DND-41 (cell line): ENCODE data around the gene FOXO3.

ENCODE experiments used
- ATAC-seq: fragments of 200-7000 bp; cut with Tn5 transposase; 3 replicates; pipeline ENCODE4 v1.9.1; 2021; ENCODE audit warnings: low read depth; ENCODE audit not compliant: insufficient read depth
- DNase-seq: peaks from one replicate; pipeline ENCODE4 v3.0.0-alpha.2; 2020
- H2AFZ ChIP-seq: 2 replicates; pipeline ENCODE4 v1.6.0; 2012; ENCODE audit warnings: low read depth, low read length
- H3K27ac ChIP-seq: 2 replicates; pipeline ENCODE4 v1.5.1; 2012; ENCODE audit warnings: low read length, inconsistent platforms
- H3K27me3 ChIP-seq: fragments of 200-600 bp; sonication (generic); 2 replicates; pipeline ENCODE4 v1.6.0; 2012; ENCODE audit warnings: low read length, mild to moderate bottlenecking, inconsistent platforms; ENCODE audit not compliant: insufficient read depth, poor library complexity
- H3K36me3 ChIP-seq: 2 replicates; pipeline ENCODE4 v1.5.1; 2012; ENCODE audit warnings: low read length, inconsistent platforms; ENCODE audit not compliant: insufficient read depth
- H3K4me1 ChIP-seq: 2 replicates; pipeline ENCODE4 v1.5.1; 2012; ENCODE audit warnings: mild to moderate bottlenecking, low read length; ENCODE audit not compliant: insufficient read depth
- H3K4me2 ChIP-seq: 2 replicates; pipeline ENCODE4 v1.6.0; 2012; ENCODE audit warnings: mild to moderate bottlenecking, moderate library complexity, low read length, inconsistent platforms; ENCODE audit not compliant: insufficient read depth
- H3K4me3 ChIP-seq, 2 experiments: fragments of 200-600 bp in 1 of 2; shearing (Covaris generic) in 1 of 2; 2 replicates each; pipeline ENCODE4 v1.5.1; 2012 to 2016; ENCODE audit warnings: inconsistent platforms in 2 of 2, low read length in 2 of 2, mild to moderate bottlenecking in 2 of 2, low read depth in 1 of 2, moderate library complexity in 1 of 2
- H3K79me2 ChIP-seq: 2 replicates; pipeline ENCODE4 v1.6.0; 2012; ENCODE audit warnings: low read length, inconsistent platforms; ENCODE audit not compliant: insufficient read depth
- H3K9ac ChIP-seq: 2 replicates; pipeline ENCODE4 v1.6.0; 2012; ENCODE audit warnings: low read depth, mild to moderate bottlenecking, inconsistent platforms, low read length, moderate library complexity
- H3K9me3 ChIP-seq: 2 replicates; pipeline ENCODE4 v1.5.1; 2012; ENCODE audit warnings: low read length, moderate library complexity, mild to moderate bottlenecking, inconsistent platforms; ENCODE audit not compliant: insufficient read depth, severe bottlenecking
- H4K20me1 ChIP-seq: 2 replicates; pipeline ENCODE4 v1.6.0; 2012; ENCODE audit warnings: low read length; ENCODE audit not compliant: insufficient read depth
- EZH2 ChIP-seq: IDR thresholded peaks from 3 replicates; pipeline ENCODE4 v1.6.1; 2012; ENCODE audit warnings: borderline replicate concordance, low read depth, mild to moderate bottlenecking, moderate library complexity, low read length, inconsistent platforms; ENCODE audit not compliant: severe bottlenecking
- TF ChIP-seq, protein P1 (sequence below): IDR thresholded peaks from 2 replicates; pipeline ENCODE4 v1.5.1; 2012; ENCODE audit warnings: borderline replicate concordance, low read length, moderate library complexity, mild to moderate bottlenecking; ENCODE audit not compliant: poor library complexity, severe bottlenecking; ENCODE audit errors: extremely low read depth

Gene FOXO3

DNA sequence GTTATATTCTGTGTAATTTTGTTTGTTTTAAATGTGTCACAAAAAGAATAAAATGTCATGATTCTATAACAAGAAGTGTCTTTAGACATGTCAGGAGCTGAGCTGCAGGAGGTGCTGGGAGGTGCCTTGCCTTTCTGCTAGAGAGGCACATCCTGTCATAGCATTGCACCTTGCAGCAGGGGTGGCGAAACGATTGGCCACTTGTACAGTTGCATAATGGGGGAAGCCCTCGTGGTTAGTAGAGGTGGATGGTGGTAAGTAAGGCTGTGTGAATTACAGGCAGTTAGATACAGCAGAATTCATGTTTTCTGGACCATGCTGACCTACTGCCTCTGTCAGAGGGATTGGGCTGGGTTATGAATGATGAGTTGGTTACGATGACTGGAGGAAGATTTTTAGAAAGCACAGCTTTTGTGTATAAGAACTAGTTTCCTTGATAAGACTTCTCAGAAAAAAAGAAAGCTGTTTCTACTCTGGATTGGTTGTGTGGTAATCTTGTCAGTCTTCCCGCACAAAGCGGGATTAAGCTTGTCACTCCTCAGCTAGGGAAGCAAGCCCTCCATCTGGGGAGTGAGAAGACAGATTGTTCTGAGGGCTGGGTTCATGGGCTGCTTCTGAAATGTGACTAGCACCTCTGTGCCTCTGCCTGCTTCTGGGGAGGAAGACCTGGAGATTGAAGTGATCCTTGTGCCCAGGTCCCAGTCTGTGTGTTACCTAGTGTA is 74.9 kb downstream of the FOXO3 start:
- TF ChIP-seq, protein P1, sequence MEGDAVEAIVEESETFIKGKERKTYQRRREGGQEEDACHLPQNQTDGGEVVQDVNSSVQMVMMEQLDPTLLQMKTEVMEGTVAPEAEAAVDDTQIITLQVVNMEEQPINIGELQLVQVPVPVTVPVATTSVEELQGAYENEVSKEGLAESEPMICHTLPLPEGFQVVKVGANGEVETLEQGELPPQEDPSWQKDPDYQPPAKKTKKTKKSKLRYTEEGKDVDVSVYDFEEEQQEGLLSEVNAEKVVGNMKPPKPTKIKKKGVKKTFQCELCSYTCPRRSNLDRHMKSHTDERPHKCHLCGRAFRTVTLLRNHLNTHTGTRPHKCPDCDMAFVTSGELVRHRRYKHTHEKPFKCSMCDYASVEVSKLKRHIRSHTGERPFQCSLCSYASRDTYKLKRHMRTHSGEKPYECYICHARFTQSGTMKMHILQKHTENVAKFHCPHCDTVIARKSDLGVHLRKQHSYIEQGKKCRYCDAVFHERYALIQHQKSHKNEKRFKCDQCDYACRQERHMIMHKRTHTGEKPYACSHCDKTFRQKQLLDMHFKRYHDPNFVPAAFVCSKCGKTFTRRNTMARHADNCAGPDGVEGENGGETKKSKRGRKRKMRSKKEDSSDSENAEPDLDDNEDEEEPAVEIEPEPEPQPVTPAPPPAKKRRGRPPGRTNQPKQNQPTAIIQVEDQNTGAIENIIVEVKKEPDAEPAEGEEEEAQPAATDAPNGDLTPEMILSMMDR = no peak
- Histone ChIP-seq H3K9me3 (no peaks in the 10 kb centered on the region), H3K9ac (no peak overlapping the region), H3K27ac (no peak overlapping the region), H2AFZ (no peak overlapping the region), H3K4me2 (no peak overlapping the region), H4K20me1 (peaks cover 49% of the 10 kb centered on the region), H3K36me3 (no peaks in the 10 kb centered on the region), H3K79me2 (peaks cover 46% of the 10 kb centered on the region), H3K4me1 (peaks cover 15% of the 10 kb centered on the region), H3K27me3 (no peaks in the 10 kb centered on the region), H3K4me3 (no peak overlapping the region)
- peak; percentile 47 for DNase-seq
- peak; percentile 84 for ATAC-seq

DNA sequence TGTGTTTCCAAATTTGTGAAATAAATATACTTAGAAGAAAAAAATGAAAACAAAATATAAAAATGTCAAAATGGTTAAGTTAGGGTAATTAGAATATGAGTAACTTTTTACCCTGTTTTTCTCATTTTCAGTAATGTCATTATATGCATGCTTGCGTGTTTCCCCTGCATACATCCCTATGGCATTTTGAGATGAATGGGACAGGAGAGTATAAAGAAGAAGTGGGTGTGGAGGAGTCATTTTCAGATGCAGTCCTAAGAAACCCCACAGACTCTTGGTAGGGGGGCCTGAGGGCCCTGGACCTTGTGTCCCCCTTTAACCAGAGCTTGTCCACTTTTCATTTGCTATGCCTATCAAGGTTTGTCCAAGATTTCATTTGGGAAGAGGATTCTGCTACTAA is 77.2 kb downstream of the FOXO3 start:
- Histone ChIP-seq H3K9ac (no peak overlapping the region), H3K79me2 (peaks cover 26% of the 10 kb centered on the region), H4K20me1 (peaks cover 40% of the 10 kb centered on the region), H3K4me2 (no peak overlapping the region), H2AFZ (no peak overlapping the region), H3K4me1 (peaks cover 8% of the 10 kb centered on the region; the same call in 1 of the 2 replicates), H3K27ac (no peak overlapping the region), H3K36me3 (no peaks in the 10 kb centered on the region), H3K4me3 (no peak overlapping the region), H3K27me3 (no peaks in the 10 kb centered on the region), H3K9me3 (no peaks in the 10 kb centered on the region)
- ATAC-seq (no peak), DNase-seq (no peak)
- TF ChIP-seq, protein P1 = no peak
- TF ChIP-seq EZH2 = no peak

DNA sequence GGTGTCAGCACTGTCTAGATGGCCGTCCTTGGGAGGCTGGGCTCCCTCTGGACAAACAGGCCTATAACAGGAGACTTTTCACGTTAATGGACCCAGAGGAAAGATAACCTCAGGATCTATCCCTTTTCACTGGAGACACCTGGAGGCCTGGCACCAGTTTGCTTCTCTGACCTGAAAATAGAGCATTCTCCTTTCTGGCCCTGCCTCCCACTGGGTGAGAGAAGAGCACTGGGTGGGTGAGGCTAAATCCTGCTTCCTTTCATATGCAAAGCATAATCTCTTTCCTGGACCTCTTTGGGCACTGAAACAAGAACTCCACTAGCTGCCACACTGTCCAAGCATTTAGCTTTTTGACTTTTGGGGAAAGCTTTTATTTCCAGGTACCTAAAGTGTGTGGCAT is 78.3 kb downstream of the FOXO3 start:
- H3K4me2 ChIP-seq = no peak overlapping the region
- ATAC-seq = no peak
- no peak overlapping the region for H3K9ac ChIP-seq
- no peak for TF ChIP-seq EZH2
- TF ChIP-seq, protein P1 = no peak
- no peaks in the 10 kb centered on the region for H3K27me3 ChIP-seq
- no peak overlapping the region for H3K4me3 ChIP-seq
- peaks cover 42% of the 10 kb centered on the region for H4K20me1 ChIP-seq
- H3K27ac ChIP-seq = no peak overlapping the region
- DNase-seq = no peak
- no peaks in the 10 kb centered on the region for H3K9me3 ChIP-seq
- peaks cover 8% of the 10 kb centered on the region; the same call in 1 of the 2 replicates for H3K4me1 ChIP-seq
- no peaks in the 10 kb centered on the region for H3K36me3 ChIP-seq
- peaks cover 20% of the 10 kb centered on the region for H3K79me2 ChIP-seq
- no peak overlapping the region for H2AFZ ChIP-seq
